IPS DF 19.7 (cell line): ENCODE results near the gene SHISA2.

ENCODE experiments used
- DNase-seq: peaks from one replicate; pipeline ENCODE4 v3.0.0-alpha.2; 2013; ENCODE audit warnings: low read depth, low spot score

SHISA2 gene

GRCh38 chr13:26017932-26018665 lies 33.7 kb downstream of the SHISA2 start:
- DNase-seq = no peak

- DNase-seq = no peak
Measured at GRCh38 chr13:26017196-26017921, 34.5 kb downstream of the SHISA2 start.

DNA sequence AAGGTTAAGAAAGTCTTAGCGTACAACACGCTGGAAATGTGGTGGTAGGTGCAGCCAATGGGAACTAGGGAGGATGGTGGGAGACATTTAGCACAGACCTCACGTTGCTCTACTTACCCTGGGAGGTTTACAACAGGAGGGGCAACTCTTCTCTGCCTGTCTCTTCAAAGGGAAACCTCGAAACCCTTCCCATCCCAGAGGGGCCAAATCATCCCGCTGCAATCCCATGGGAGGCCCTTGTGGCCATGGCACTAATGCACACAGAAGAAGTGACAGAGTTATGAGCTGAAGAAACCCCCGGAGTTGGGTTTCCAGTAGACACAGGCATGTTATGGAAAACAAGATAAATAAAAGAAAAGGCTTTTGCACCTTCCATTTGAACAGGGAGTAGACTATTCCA lies 35.6 kb downstream of the SHISA2 start:
- DNase-seq = no peak

DNA sequence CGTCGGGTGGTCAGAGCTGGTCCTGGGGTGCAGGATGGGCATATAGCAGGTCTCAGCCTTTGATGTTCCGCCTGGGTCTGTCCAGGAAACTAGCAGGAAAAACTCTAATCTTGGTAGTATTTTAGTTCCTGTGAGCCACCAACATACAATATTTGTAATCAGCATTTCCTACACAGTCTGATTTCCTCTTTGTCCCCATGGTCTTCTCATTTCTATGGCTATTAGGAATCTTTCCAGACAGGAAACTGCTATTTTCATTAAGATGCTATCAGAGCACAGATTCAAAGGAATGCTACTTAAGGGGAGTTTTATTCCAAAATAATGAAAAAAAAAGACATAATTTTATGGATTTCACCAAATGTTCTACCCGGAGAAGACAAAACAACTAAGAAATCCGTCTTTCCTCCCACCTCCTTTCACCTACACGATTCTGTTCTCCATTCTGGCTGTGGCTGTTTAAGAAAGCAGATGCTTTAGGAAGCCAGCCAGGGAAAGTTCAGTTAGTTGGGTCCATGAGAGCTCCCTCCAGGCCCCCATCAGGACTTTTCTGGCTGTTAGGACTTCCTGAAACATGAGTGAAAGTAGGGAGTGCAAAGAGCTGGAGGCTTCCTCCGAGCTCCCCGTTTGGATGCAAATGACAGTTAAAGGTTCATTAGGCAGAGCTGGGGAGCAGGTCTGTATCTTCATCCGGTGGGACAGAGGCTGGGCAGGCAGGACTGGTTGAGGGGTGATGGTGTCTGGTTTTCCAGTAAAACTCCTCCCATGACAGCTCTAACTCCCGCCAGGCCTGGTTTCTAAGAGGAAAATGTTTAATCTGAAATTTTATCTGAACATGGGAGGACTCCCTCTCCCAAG lies 36.3 kb downstream of the SHISA2 start:
- DNase-seq = no peak

- no peak for DNase-seq
Measured at GRCh38 chr13:26012995-26013394, 38.8 kb downstream of the SHISA2 start.

DNA sequence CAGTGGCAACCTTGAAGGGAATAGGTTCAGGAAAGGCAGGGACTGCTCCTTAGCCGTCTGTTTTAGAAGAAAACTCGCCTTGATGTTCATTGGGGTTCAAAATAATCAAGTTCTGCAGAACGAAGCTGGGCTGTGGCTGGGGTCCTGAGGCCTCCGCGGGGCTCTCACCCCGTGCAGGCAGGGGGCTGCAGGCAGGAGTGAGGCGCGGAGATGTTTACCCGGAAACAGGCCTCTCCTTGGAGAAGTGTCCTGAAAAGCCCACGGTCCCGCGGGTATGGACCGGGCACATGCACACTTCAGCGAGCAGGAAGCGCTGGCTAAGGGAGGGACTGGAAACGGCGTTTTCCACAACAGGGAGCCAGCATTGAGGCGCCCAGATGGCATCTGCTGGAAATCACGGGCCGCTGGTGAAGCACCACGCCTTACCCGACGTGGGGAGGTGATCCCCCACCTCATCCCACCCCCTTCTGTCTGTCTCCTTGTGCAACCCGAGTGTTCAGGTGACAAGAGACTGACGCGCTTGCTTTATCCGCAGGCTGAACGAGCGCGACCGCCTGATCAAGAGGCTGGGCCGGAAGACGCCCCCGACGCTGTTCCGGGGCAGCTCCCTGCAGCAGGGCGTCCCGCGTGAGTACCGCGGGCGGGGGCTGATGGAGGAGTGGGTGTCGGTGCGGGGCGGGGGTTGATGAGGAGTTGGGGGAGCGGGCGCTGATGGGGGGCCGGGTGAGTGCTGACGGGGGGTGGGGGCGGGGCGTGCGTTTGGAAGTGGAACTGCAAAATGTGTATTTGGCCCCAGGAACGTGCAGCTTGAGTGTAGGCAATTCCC lies 39.6 kb downstream of the SHISA2 start:
- DNase-seq = no peak

- no peak for DNase-seq
Measured at GRCh38 chr13:26011208-26011573, 40.6 kb downstream of the SHISA2 start.

- no peak for DNase-seq
Measured at GRCh38 chr13:26010487-26011207, 41.2 kb downstream of the SHISA2 start.

- no peak for DNase-seq
Measured at GRCh38 chr13:26007261-26008125, 44.3 kb downstream of the SHISA2 start.
